Fibroblast of villous mesenchyme (primary cell): Measurements from ENCODE around the gene FAM89B. TPM values are rescaled to one million over a fixed set of nuclear protein-coding genes. Genes with fewer than 3 reads are reported as not detected.
A peak's percentile ranks its signal among the peaks of the same experiment; 100 is the strongest.

Experiments
- DNase-seq: peaks from one replicate; pipeline ENCODE4 v3.0.0-alpha.2; 2010; ENCODE audit warnings: low read depth
- H3K4me3 ChIP-seq: 2 replicates; pipeline ENCODE4 v1.5.1; 2011; ENCODE audit warnings: low read depth, mild to moderate bottlenecking, low read length
- CTCF ChIP-seq: IDR thresholded peaks from 2 replicates; pipeline ENCODE4 v1.5.1; 2012; ENCODE audit warnings: low read depth, mild to moderate bottlenecking, low read length; ENCODE audit not compliant: insufficient read depth
- total RNA-seq: library from RNA; depleted of rRNA; stranded (reverse); fragments of >200 nt; gene quantifications from 2 replicates; pipeline ENCODE4 v1.2.3, GENCODE V29; 2012

Gene FAM89B
- total RNA-seq, 1 donor: 19.0 TPM

- DNase-seq: no peak
- TF ChIP-seq CTCF: no peak
- no peak overlapping the region for H3K4me3 ChIP-seq
These were observed 35.7 kb upstream of the FAM89B start for GRCh38 chr11:65536412-65537295.

GRCh38 chr11:65537296-65537597, 35.1 kb upstream of the FAM89B start:
- DNase-seq: no peak
- H3K4me3 ChIP-seq: no peak overlapping the region
- no peak for TF ChIP-seq CTCF

GRCh38 chr11:65537620-65538231, 34.6 kb upstream of the FAM89B start:
- no peak overlapping the region for H3K4me3 ChIP-seq
- TF ChIP-seq CTCF: no peak
- DNase-seq: peak; percentile 47

GRCh38 chr11:65538232-65538914, 34.0 kb upstream of the FAM89B start:
- DNase-seq: no peak
- TF ChIP-seq CTCF: no peak
- H3K4me3 ChIP-seq: no peak overlapping the region

GRCh38 chr11:65538915-65539743, 33.2 kb upstream of the FAM89B start:
- DNase-seq: no peak

More at GRCh38 chr11:65538915-65539743, 33.2 kb upstream of the FAM89B start:
- TF ChIP-seq CTCF: no peak
- no peak overlapping the region for H3K4me3 ChIP-seq
